OCI-LY1 (cell line): ENCODE measurements around the gene USP24.

Experiments used
- H2AFZ ChIP-seq: fragments of 200-600 bp; sonication (generic), shearing (Covaris generic); 2 replicates; pipeline ENCODE4 v1.6.0; 2014; ENCODE audit warnings: antibody characterized with exemption, mild to moderate bottlenecking, low read length
- H3F3A ChIP-seq: fragments of 200-600 bp; sonication (generic), shearing (Covaris generic); 2 replicates; pipeline ENCODE4 v1.6.0; 2014; ENCODE audit warnings: mild to moderate bottlenecking, antibody characterized with exemption, low read length, moderate library complexity; ENCODE audit not compliant: insufficient read depth
- H3K27ac ChIP-seq: fragments of 200-600 bp; sonication (generic); 2 replicates; pipeline ENCODE4 v1.5.1; 2014; ENCODE audit warnings: low read length, mixed run types, mild to moderate bottlenecking, low read depth; ENCODE audit not compliant: poor library complexity, severe bottlenecking
- H3K27me3 ChIP-seq: fragments of 200-600 bp; sonication (generic); 2 replicates; pipeline ENCODE4 v1.6.0; 2014; ENCODE audit warnings: antibody characterized with exemption, mild to moderate bottlenecking, low read length, moderate library complexity; ENCODE audit not compliant: insufficient read depth
- H3K36me3 ChIP-seq: fragments of 200-600 bp; sonication (generic); 2 replicates; pipeline ENCODE4 v1.6.1; 2014; ENCODE audit warnings: mild to moderate bottlenecking, antibody characterized with exemption, low read length, moderate library complexity, mixed read lengths; ENCODE audit not compliant: insufficient read depth
- H3K4me1 ChIP-seq: fragments of 200-600 bp; sonication (generic); 2 replicates; pipeline ENCODE4 v1.5.1; 2014; ENCODE audit warnings: mild to moderate bottlenecking, low read length, moderate library complexity; ENCODE audit not compliant: insufficient read depth, severe bottlenecking
- H3K4me2 ChIP-seq: fragments of 200-600 bp; sonication (generic), shearing (Covaris generic); 2 replicates; pipeline ENCODE4 v1.6.1; 2014; ENCODE audit warnings: low read length
- H3K4me3 ChIP-seq: fragments of 200-600 bp; sonication (generic); 2 replicates; pipeline ENCODE4 v1.5.1; 2014; ENCODE audit warnings: low read length, low read depth, mild to moderate bottlenecking, mixed read lengths; ENCODE audit not compliant: poor library complexity, severe bottlenecking
- H3K79me2 ChIP-seq: fragments of 200-600 bp; shearing (Covaris generic); 2 replicates; pipeline ENCODE4 v1.6.1; 2016; ENCODE audit warnings: mixed run types, low read length, mixed read lengths; ENCODE audit not compliant: insufficient read depth
- H3K9ac ChIP-seq: fragments of 200-600 bp; sonication (generic), shearing (Covaris generic); 2 replicates; pipeline ENCODE4 v1.6.1; 2014; ENCODE audit warnings: mild to moderate bottlenecking, low read length, mixed read lengths
- H3K9me2 ChIP-seq: fragments of 200-600 bp; sonication (generic), shearing (Covaris generic); 2 replicates; pipeline ENCODE4 v1.6.1; 2014; ENCODE audit warnings: low read depth, mild to moderate bottlenecking, low read length, mixed read lengths
- H3K9me3 ChIP-seq: fragments of 200-600 bp; shearing (Covaris generic); 2 replicates; pipeline ENCODE4 v1.6.1; 2014; ENCODE audit warnings: low read length, mixed read lengths
- H4K20me1 ChIP-seq: fragments of 200-600 bp; sonication (generic), shearing (Covaris generic); 2 replicates; pipeline ENCODE4 v1.6.0; 2016; ENCODE audit warnings: mild to moderate bottlenecking, low read length; ENCODE audit not compliant: insufficient read depth
- EZH2 ChIP-seq: fragments of 200-600 bp; sonication (generic), shearing (Covaris generic); IDR thresholded peaks from 2 replicates; pipeline ENCODE4 v1.8.0; 2017; ENCODE audit warnings: borderline replicate concordance, mixed run types, mild to moderate bottlenecking, antibody characterized with exemption, low read length, moderate library complexity, mixed read lengths
- TF ChIP-seq, protein P1 (sequence below): fragments of 200-600 bp; sonication (generic), shearing (Covaris generic); IDR thresholded peaks from 2 replicates; pipeline ENCODE4 v1.5.1; 2017; ENCODE audit warnings: mild to moderate bottlenecking, antibody characterized with exemption, low read length, moderate library complexity, mixed read lengths

Gene USP24

GRCh38 chr1:55250399-55251075 lies 35.4 kb upstream of the USP24 start:
- TF ChIP-seq, protein P1, sequence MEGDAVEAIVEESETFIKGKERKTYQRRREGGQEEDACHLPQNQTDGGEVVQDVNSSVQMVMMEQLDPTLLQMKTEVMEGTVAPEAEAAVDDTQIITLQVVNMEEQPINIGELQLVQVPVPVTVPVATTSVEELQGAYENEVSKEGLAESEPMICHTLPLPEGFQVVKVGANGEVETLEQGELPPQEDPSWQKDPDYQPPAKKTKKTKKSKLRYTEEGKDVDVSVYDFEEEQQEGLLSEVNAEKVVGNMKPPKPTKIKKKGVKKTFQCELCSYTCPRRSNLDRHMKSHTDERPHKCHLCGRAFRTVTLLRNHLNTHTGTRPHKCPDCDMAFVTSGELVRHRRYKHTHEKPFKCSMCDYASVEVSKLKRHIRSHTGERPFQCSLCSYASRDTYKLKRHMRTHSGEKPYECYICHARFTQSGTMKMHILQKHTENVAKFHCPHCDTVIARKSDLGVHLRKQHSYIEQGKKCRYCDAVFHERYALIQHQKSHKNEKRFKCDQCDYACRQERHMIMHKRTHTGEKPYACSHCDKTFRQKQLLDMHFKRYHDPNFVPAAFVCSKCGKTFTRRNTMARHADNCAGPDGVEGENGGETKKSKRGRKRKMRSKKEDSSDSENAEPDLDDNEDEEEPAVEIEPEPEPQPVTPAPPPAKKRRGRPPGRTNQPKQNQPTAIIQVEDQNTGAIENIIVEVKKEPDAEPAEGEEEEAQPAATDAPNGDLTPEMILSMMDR: no peak
- TF ChIP-seq EZH2: no peak
- Histone ChIP-seq H3K36me3 (no peaks in the 10 kb centered on the region), H2AFZ (no peak overlapping the region), H3F3A (no peaks in the 10 kb centered on the region), H3K4me2 (no peak overlapping the region), H3K27me3 (no peaks in the 10 kb centered on the region; the same call in 1 of the 2 replicates), H4K20me1 (no peaks in the 10 kb centered on the region), H3K9me3 (no peaks in the 10 kb centered on the region), H3K4me1 (no peaks in the 10 kb centered on the region), H3K4me3 (no peak overlapping the region), H3K9me2 (no peaks in the 10 kb centered on the region), H3K27ac (no peak overlapping the region), H3K79me2 (no peaks in the 10 kb centered on the region), H3K9ac (no peak overlapping the region)

- H3K4me2 ChIP-seq: no peak overlapping the region
- H3K9me3 ChIP-seq: no peaks in the 10 kb centered on the region
- H4K20me1 ChIP-seq: no peaks in the 10 kb centered on the region
- H3K27me3 ChIP-seq: no peaks in the 10 kb centered on the region; the same call in 1 of the 2 replicates
- no peaks in the 10 kb centered on the region for H3K79me2 ChIP-seq
- TF ChIP-seq, protein P1: no peak
- TF ChIP-seq EZH2: no peak
- no peak overlapping the region for H3K4me3 ChIP-seq
- H3F3A ChIP-seq: no peaks in the 10 kb centered on the region
- H3K36me3 ChIP-seq: no peaks in the 10 kb centered on the region
- H3K9me2 ChIP-seq: no peaks in the 10 kb centered on the region
- no peak overlapping the region for H2AFZ ChIP-seq
- no peak overlapping the region for H3K27ac ChIP-seq
- no peak overlapping the region for H3K9ac ChIP-seq
- H3K4me1 ChIP-seq: no peaks in the 10 kb centered on the region
These were observed 34.7 kb upstream of the USP24 start for GRCh38 chr1:55249646-55250398.

GRCh38 chr1:55246896-55247295 lies 31.7 kb upstream of the USP24 start:
- H3K9me3 ChIP-seq: no peaks in the 10 kb centered on the region
- H3K4me2 ChIP-seq: no peak overlapping the region
- no peaks in the 10 kb centered on the region for H3K9me2 ChIP-seq
- no peaks in the 10 kb centered on the region for H3F3A ChIP-seq
- H4K20me1 ChIP-seq: no peaks in the 10 kb centered on the region
- no peak overlapping the region for H3K27ac ChIP-seq
- no peaks in the 10 kb centered on the region for H3K4me1 ChIP-seq
- no peaks in the 10 kb centered on the region for H3K79me2 ChIP-seq
- no peak overlapping the region for H3K4me3 ChIP-seq
- no peak overlapping the region for H3K9ac ChIP-seq
- no peak for TF ChIP-seq EZH2
- TF ChIP-seq, protein P1: no peak
- H3K27me3 ChIP-seq: no peaks in the 10 kb centered on the region
- no peak overlapping the region for H2AFZ ChIP-seq
- H3K36me3 ChIP-seq: no peaks in the 10 kb centered on the region
